Body of pancreas (tissue), 4 donors: ENCODE results near the gene ABCG5. TPM values are rescaled to one million over a fixed set of nuclear protein-coding genes. Genes with fewer than 3 reads are reported as not detected.

ENCODE experiments used
- ATAC-seq: fragments of 150-250 bp; one replicate; pipeline ENCODE4 v1.9.1; 2016
- DNase-seq, 4 donors: peaks; one replicate each; pipeline ENCODE4 v3.0.0-alpha.2; 2019
- H3K27ac ChIP-seq, 4 donors: fragments of 200-600 bp; sonication (generic); 1 replicate in 3 of 4; 2 replicates in 1 of 4; pipeline versions ENCODE4 v1.5.1 to v1.6.1; 2016 to 2019; ENCODE audit warnings: mild to moderate bottlenecking in 1 of 4, mixed read lengths in 1 of 4, moderate library complexity in 1 of 4
- H3K27me3 ChIP-seq, 2 donors: fragments of 200-600 bp; sonication (generic); one replicate each; pipeline ENCODE4 v1.6.0; 2016; ENCODE audit warnings: mild to moderate bottlenecking in 1 of 2
- H3K36me3 ChIP-seq, 2 donors: fragments of 200-600 bp; sonication (generic); replicated peaks in 1 of 2; 2 replicates each; pipeline ENCODE4 v1.5.1; 2016; ENCODE audit warnings: low read depth in 2 of 2; ENCODE audit not compliant: insufficient read depth in 1 of 2
- H3K4me1 ChIP-seq: fragments of 200-600 bp; sonication (generic); one replicate; pipeline ENCODE4 v1.6.0; 2016
- H3K4me3 ChIP-seq, 2 donors: fragments of 200-600 bp; sonication (generic); 1 replicate in 1 of 2; 2 replicates in 1 of 2; pipeline ENCODE4 v1.5.1; 2016 to 2019
- H3K9me3 ChIP-seq, 3 donors: fragments of 200-600 bp; sonication (generic); 1 replicate in 2 of 3; 2 replicates in 1 of 3; pipeline ENCODE4 v1.5.1; 2016
- CTCF ChIP-seq, 7 experiments: fragments of 450-650 bp in 4 of 7; fragments of 200-600 bp in 3 of 7; sonication (generic) in 3 of 7; IDR thresholded peaks; one replicate each; pipeline ENCODE4 v1.5.1; 2016 to 2019; ENCODE audit warnings: antibody characterized with exemption in 7 of 7
- POLR2A ChIP-seq, 3 donors: fragments of 450-650 bp; IDR thresholded peaks; one replicate each; pipeline ENCODE4 v1.6.1; 2016; ENCODE audit warnings: antibody characterized with exemption in 3 of 3, mild to moderate bottlenecking in 2 of 3
- WGBS, 2 donors: methylation state at CpG; one replicate each; pipeline ENCODE4 v1.1.5; 2017; 5-methylcytosine and 5-hydroxymethylcytosine counted together
- intact Hi-C: fragments of 100-400 bp; cut with DNase I; formaldehyde crosslinking; loops from one replicate; pipeline ENCODE4 v1.15.1; 2023
- total RNA-seq, 2 donors: library from RNA; depleted of rRNA; stranded (reverse); fragments of >200 nt; gene quantifications; one replicate each; pipeline ENCODE4 v1.1.0, GENCODE V29; 2016

Gene ABCG5
- total RNA-seq, 2 donors from 2014 or later, result not detected

GRCh38 chr2:43874776-43875451 is 36.3 kb upstream of the ABCG5 start:
- H3K27ac ChIP-seq, result no peak overlapping the region
- peaks cover 0 to 6% of the 10 kb centered on the region in 2 donors for H3K27me3 ChIP-seq
- no peaks in the 10 kb centered on the region for H3K36me3 ChIP-seq
- 56 to 78% methylated on average over 5 to 7 of the region's 11 CpGs for WGBS, 2 donors
- H3K9me3 ChIP-seq, result no peaks in the 10 kb centered on the region
- ATAC-seq (no peak), DNase-seq (no peak)
- intact Hi-C loops, result no loop called here
- TF ChIP-seq CTCF (IDR thresholded peaks at IDR 0.05) (no peak), POLR2A (IDR thresholded peaks at IDR 0.05) (no peak)
- no peak overlapping the region for H3K4me3 ChIP-seq
- H3K4me1 ChIP-seq, result peaks cover 5% of the 10 kb centered on the region

- Histone ChIP-seq H3K36me3 (no peaks in the 10 kb centered on the region), H3K27me3 (peaks cover 0 to 5% of the 10 kb centered on the region in 2 donors), H3K4me1 (no peaks in the 10 kb centered on the region), H3K4me3 (no peak overlapping the region), H3K27ac (no peak overlapping the region), H3K9me3 (no peaks in the 10 kb centered on the region)
- 82 to 83% methylated on average over 12 of the region's 12 CpGs for WGBS, 2 donors
- ATAC-seq (no peak), DNase-seq (no peak)
- TF ChIP-seq POLR2A (IDR thresholded peaks at IDR 0.05) (no peak), CTCF (IDR thresholded peaks at IDR 0.05) (no peak)
- intact Hi-C loops, result no loop called here
Measured at GRCh38 chr2:43872151-43872550, 33.5 kb upstream of the ABCG5 start.

- H3K27ac ChIP-seq, result no peak overlapping the region
- WGBS, 2 donors, result 69 to 88% methylated on average over 2 of the region's 2 CpGs
- TF ChIP-seq CTCF (IDR thresholded peaks at IDR 0.05) (no peak), POLR2A (IDR thresholded peaks at IDR 0.05) (no peak)
- H3K9me3 ChIP-seq, result no peaks in the 10 kb centered on the region
- H3K36me3 ChIP-seq, result no peaks in the 10 kb centered on the region
- intact Hi-C loops, result no loop called here
- H3K4me1 ChIP-seq, result no peaks in the 10 kb centered on the region
- no peaks in the 10 kb centered on the region for H3K27me3 ChIP-seq
- H3K4me3 ChIP-seq, result no peak overlapping the region
- ATAC-seq, result no peak
- DNase-seq, result no peak
Measured at GRCh38 chr2:43855292-43855691, 16.7 kb upstream of the ABCG5 start.

- no peak for TF ChIP-seq CTCF (IDR thresholded peaks at IDR 0.05)
- no peak for TF ChIP-seq POLR2A (IDR thresholded peaks at IDR 0.05)
- Histone ChIP-seq H3K4me3 (no peak overlapping the region), H3K36me3 (no peaks in the 10 kb centered on the region), H3K9me3 (no peaks in the 10 kb centered on the region), H3K27me3 (no peaks in the 10 kb centered on the region), H3K27ac (no peak overlapping the region), H3K4me1 (no peaks in the 10 kb centered on the region)
- 63 to 73% methylated on average over 3 of the region's 3 CpGs for WGBS, 2 donors
- intact Hi-C loops, result no loop called here
- no peak for ATAC-seq
- no peak for DNase-seq
Measured at GRCh38 chr2:43854671-43855070, 16.0 kb upstream of the ABCG5 start.
